Ascending aorta (tissue), 2 donors: ENCODE data around the gene HOXB13. TPM values are rescaled to one million over a fixed set of nuclear protein-coding genes. Genes with fewer than 3 reads are reported as not detected.
"Not testable (repeated sequence)": the region's sequence is repeated elsewhere in the genome, so short reads cannot be mapped to it uniquely, and the experiment has no call there.

Experiments
- DNase-seq, 2 donors: peaks; one replicate each; pipeline ENCODE4 v3.0.0-alpha.2; 2019; ENCODE audit warnings: low spot score in 2 of 2
- H3K27ac ChIP-seq, 2 donors: fragments of 200-600 bp; sonication (generic); one replicate each; pipeline ENCODE4 v1.5.1; 2016 to 2017; ENCODE audit warnings: mild to moderate bottlenecking in 1 of 2
- H3K27me3 ChIP-seq: fragments of 200-600 bp; sonication (generic); one replicate; pipeline ENCODE4 v1.5.1; 2017
- H3K36me3 ChIP-seq, 2 donors: fragments of 200-600 bp; sonication (generic); one replicate each; pipeline ENCODE4 v1.5.1; 2016
- H3K4me1 ChIP-seq, 2 donors: fragments of 200-600 bp; sonication (generic); one replicate each; pipeline ENCODE4 v1.5.1; 2016 to 2017; ENCODE audit warnings: mild to moderate bottlenecking in 1 of 2
- H3K4me3 ChIP-seq, 2 donors: fragments of 200-600 bp; sonication (generic); one replicate each; pipeline ENCODE4 v1.5.1; 2016 to 2017; ENCODE audit warnings: mild to moderate bottlenecking in 1 of 2
- H3K9me3 ChIP-seq, 2 donors: fragments of 200-600 bp; sonication (generic); one replicate each; pipeline ENCODE4 v1.5.1; 2016
- intact Hi-C: fragments of 100-400 bp; cut with DNase I; formaldehyde crosslinking; loops from one replicate; pipeline ENCODE4 v1.15.1; 2023
- total RNA-seq: library from RNA; depleted of rRNA; stranded (reverse); fragments of >200 nt; gene quantifications from one replicate; pipeline ENCODE4 v1.1.0, GENCODE V29; 2016
- TF ChIP-seq, protein P1 (sequence below), 3 experiments: fragments of 200-600 bp in 2 of 3; fragments of 450-650 bp in 1 of 3; sonication (generic) in 2 of 3; IDR thresholded peaks; one replicate each; pipeline ENCODE4 v1.5.1; 2016 to 2019; ENCODE audit warnings: antibody characterized with exemption in 3 of 3, mild to moderate bottlenecking in 1 of 3, moderate library complexity in 1 of 3

Gene HOXB13
- total RNA-seq, 1 donor from 2014 or later: not detected

DNA sequence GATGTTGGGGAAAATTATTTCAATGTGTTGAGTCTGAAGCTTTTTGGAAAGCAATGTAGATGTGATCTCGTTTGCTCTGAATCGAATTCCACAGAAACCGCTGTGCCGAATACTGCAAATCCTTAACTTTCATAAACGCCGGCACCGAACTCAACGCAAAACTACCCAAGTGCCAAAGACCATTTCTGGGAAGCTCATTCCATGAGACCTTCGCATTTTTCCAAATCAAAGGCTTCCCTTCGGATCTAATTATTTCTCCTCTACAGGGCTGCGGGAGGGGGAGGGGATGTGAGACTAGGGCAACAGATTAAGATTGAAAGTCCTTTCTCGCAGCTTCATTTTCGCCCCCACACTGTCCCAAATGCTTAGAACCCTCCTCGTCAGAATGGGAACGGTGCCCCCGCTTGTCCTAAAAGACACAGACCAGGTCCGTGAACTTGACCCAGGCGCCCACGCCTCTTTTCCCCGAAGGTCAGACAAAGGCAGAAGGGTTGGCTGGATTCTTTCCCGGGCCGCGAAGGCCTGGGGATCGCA lies 10.3 kb downstream of the HOXB13 start:
- no peaks in the 10 kb centered on the region for H3K36me3 ChIP-seq
- peaks cover 39% of the 10 kb centered on the region for H3K27me3 ChIP-seq
- H3K9me3 ChIP-seq: no peaks in the 10 kb centered on the region
- DNase-seq: no peak
- TF ChIP-seq, protein P1, sequence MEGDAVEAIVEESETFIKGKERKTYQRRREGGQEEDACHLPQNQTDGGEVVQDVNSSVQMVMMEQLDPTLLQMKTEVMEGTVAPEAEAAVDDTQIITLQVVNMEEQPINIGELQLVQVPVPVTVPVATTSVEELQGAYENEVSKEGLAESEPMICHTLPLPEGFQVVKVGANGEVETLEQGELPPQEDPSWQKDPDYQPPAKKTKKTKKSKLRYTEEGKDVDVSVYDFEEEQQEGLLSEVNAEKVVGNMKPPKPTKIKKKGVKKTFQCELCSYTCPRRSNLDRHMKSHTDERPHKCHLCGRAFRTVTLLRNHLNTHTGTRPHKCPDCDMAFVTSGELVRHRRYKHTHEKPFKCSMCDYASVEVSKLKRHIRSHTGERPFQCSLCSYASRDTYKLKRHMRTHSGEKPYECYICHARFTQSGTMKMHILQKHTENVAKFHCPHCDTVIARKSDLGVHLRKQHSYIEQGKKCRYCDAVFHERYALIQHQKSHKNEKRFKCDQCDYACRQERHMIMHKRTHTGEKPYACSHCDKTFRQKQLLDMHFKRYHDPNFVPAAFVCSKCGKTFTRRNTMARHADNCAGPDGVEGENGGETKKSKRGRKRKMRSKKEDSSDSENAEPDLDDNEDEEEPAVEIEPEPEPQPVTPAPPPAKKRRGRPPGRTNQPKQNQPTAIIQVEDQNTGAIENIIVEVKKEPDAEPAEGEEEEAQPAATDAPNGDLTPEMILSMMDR (IDR thresholded peaks at IDR 0.05): no peak
- intact Hi-C loops: no loop called here
- no peaks in the 10 kb centered on the region for H3K4me1 ChIP-seq
- H3K27ac ChIP-seq: no peak overlapping the region
- no peak overlapping the region for H3K4me3 ChIP-seq

DNA sequence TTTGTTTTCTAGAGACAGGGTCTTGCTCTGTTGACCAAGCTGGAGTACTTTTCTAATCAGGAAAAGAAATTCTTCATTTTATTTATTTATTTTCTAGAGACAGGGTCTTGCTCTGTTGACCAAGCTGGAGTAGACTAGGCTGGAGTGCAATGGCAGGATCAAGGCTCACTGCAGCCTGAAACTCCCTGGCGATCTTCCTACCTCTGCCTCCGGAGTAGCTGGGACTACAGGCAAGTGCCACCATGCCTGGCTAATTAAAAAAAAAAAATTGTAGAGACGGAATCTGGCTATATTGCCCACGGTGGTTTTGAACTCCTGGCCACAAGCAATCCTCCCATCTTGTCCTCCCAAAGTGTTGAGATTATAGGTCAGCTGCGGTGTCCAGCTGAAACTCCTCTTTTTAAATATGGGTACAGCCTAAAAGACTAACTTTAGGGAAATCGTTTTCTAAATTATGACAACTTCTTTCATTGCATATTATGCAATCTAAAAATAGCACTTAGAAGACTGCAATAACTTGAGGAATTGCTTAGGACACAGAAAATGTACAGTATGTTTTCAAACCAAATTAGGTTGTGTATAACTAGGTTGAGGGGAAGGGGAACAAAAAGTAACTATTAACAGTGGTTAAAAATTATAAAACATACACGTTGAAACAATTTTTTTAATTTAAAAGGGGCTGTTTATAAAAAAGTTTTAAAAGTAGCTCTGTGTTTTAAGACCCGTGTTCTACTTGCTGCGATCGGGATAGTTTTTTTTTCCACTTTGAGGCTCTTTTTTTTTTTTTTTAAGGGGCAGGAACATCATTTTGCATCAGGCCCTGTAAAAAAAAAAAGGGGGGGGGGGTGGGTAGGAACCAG lies 11.0 kb downstream of the HOXB13 start:
- H3K36me3 ChIP-seq: no peaks in the 10 kb centered on the region
- H3K27me3 ChIP-seq: peaks cover 34% of the 10 kb centered on the region
- intact Hi-C loops: no loop called here
- H3K27ac ChIP-seq: no peak overlapping the region
- DNase-seq: no peak
- TF ChIP-seq, protein P1 (IDR thresholded peaks at IDR 0.05): no peak
- H3K4me3 ChIP-seq: no peak overlapping the region
- H3K4me1 ChIP-seq: no peaks in the 10 kb centered on the region
- H3K9me3 ChIP-seq: no peaks in the 10 kb centered on the region

GRCh38 chr17:48716549-48716948 lies 12.0 kb downstream of the HOXB13 start:
- H3K4me3 ChIP-seq, DNase-seq, H3K4me1 ChIP-seq, H3K9me3 ChIP-seq, intact Hi-C loops, H3K27ac ChIP-seq, H3K36me3 ChIP-seq: not testable (repeated sequence)
- H3K27me3 ChIP-seq: peaks cover 26% of the 10 kb centered on the region

- H3K4me1 ChIP-seq: no peaks in the 10 kb centered on the region
- H3K36me3 ChIP-seq: no peaks in the 10 kb centered on the region
- H3K27ac ChIP-seq: no peak overlapping the region
- H3K4me3 ChIP-seq: no peak overlapping the region
- H3K9me3 ChIP-seq: no peaks in the 10 kb centered on the region
- DNase-seq: no peak
- TF ChIP-seq, protein P1 (IDR thresholded peaks at IDR 0.05): no peak
- intact Hi-C loops: no loop called here
- H3K27me3 ChIP-seq: peaks cover 20% of the 10 kb centered on the region
Observed at GRCh38 chr17:48715496-48716399, 12.8 kb downstream of the HOXB13 start.

DNA sequence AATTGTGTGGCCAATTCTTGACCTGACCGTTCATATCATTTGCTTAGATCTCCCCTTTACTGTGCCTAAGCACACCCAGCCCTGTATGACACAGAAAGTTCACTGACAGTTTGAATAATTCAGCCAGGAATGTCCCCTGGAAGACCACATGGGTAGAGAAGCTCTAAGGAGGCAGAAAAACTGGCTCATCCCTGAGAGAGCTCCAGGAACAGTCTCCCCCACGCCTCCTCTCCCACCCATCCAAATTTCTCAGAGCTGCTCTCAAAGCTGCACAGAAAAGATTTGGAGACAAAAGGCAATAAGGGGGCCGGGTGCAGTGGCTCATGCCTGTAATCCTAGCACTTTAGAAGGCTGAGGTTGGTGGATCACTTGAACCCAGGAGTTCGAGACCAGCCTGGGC lies 17.4 kb downstream of the HOXB13 start:
- no peaks in the 10 kb centered on the region for H3K27me3 ChIP-seq
- TF ChIP-seq, protein P1 (IDR thresholded peaks at IDR 0.05): no peak
- DNase-seq: no peak

More for the DNA sequence above, 17.4 kb downstream of the HOXB13 start:
- no peak overlapping the region for H3K4me3 ChIP-seq
- H3K27ac ChIP-seq: no peak overlapping the region
- intact Hi-C loops: no loop called here
- no peaks in the 10 kb centered on the region for H3K9me3 ChIP-seq
- H3K4me1 ChIP-seq: no peaks in the 10 kb centered on the region
- H3K36me3 ChIP-seq: no peaks in the 10 kb centered on the region
